Measurements from ENCODE around the gene HOXA9. TPM values are rescaled to one million over a fixed set of nuclear protein-coding genes. Genes with fewer than 3 reads are reported as not detected.
A peak's percentile ranks its signal among the peaks of the same experiment; 100 is the strongest.

Gene HOXA9
- total RNA-seq, 1 donor from 2014 or later = 1.2 TPM

GRCh38 chr7:27146491-27147198, 18.7 kb downstream of the HOXA9 start:
- intact Hi-C loops (cut with DNase I) = no loop called here
- H3K27ac ChIP-seq = peak overlapping the region; percentile 88
- TF ChIP-seq, protein P1, sequence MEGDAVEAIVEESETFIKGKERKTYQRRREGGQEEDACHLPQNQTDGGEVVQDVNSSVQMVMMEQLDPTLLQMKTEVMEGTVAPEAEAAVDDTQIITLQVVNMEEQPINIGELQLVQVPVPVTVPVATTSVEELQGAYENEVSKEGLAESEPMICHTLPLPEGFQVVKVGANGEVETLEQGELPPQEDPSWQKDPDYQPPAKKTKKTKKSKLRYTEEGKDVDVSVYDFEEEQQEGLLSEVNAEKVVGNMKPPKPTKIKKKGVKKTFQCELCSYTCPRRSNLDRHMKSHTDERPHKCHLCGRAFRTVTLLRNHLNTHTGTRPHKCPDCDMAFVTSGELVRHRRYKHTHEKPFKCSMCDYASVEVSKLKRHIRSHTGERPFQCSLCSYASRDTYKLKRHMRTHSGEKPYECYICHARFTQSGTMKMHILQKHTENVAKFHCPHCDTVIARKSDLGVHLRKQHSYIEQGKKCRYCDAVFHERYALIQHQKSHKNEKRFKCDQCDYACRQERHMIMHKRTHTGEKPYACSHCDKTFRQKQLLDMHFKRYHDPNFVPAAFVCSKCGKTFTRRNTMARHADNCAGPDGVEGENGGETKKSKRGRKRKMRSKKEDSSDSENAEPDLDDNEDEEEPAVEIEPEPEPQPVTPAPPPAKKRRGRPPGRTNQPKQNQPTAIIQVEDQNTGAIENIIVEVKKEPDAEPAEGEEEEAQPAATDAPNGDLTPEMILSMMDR (IDR thresholded peaks at IDR 0.05) = no peak
- no peaks in the 10 kb centered on the region for H3K9me3 ChIP-seq
- no peak for ATAC-seq
- no peak for DNase-seq
- peak overlapping the region; percentile 70 for H3K4me3 ChIP-seq
- H3K4me1 ChIP-seq = peaks cover 15% of the 10 kb centered on the region
- H3K36me3 ChIP-seq = no peaks in the 10 kb centered on the region
- peaks cover 68% of the 10 kb centered on the region for H3K27me3 ChIP-seq

- Histone ChIP-seq H3K4me3 (peak overlapping the region; percentile 70), H3K27me3 (peaks cover 61% of the 10 kb centered on the region), H3K27ac (peak overlapping the region; percentile 88), H3K4me1 (peaks cover 10% of the 10 kb centered on the region), H3K9me3 (no peaks in the 10 kb centered on the region), H3K36me3 (no peaks in the 10 kb centered on the region)
- TF ChIP-seq, protein P1 (IDR thresholded peaks at IDR 0.05) = no peak
- intact Hi-C loops (cut with DNase I) = no loop called here
- no peak for ATAC-seq
- no peak for DNase-seq
These were observed 19.4 kb downstream of the HOXA9 start for GRCh38 chr7:27145914-27146412.

DNA sequence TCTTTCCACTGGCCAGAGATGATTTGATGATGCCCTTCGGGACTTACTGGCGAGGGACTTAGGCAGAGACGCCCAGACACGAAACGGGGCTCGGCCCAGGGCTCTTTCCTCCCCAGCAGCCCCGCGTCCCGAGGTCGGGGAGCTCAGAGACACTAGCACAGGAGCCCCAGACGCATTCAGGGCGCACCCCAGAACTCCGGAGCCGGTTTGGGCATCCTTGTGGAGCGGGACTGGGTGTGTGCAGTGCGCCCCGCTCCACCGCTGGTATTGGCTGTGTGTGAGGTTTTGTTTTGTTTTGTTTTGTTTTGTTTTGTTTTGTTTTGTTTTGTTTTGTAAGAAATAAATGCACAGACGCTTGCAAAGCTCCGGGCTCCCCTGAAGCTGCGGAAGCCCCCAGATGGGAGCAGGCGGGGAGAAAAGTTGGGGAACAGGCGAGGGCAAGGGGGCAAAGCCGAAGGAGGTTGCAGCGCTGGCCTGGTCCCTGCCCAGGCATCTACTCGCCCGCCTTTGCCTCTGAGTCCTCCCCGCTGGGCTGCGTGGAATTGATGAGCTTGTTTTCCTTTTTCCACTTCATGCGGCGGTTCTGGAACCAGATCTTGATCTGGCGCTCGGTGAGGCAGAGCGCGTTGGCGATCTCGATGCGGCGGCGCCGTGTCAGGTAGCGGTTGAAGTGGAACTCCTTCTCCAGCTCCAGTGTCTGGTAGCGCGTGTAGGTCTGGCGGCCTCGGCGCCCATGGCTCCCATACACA, 20.0 kb downstream of the HOXA9 start:
- ATAC-seq = no peak
- peak overlapping the region; percentile 88 for H3K27ac ChIP-seq
- no peaks in the 10 kb centered on the region for H3K9me3 ChIP-seq
- H3K36me3 ChIP-seq = no peaks in the 10 kb centered on the region
- H3K27me3 ChIP-seq = peaks cover 58% of the 10 kb centered on the region
- DNase-seq = no peak
- peaks cover 5% of the 10 kb centered on the region for H3K4me1 ChIP-seq
- intact Hi-C loops (cut with DNase I) = no loop called here
- H3K4me3 ChIP-seq = peak overlapping the region; percentile 70
- TF ChIP-seq, protein P1 (IDR thresholded peaks at IDR 0.05) = no peak

DNA sequence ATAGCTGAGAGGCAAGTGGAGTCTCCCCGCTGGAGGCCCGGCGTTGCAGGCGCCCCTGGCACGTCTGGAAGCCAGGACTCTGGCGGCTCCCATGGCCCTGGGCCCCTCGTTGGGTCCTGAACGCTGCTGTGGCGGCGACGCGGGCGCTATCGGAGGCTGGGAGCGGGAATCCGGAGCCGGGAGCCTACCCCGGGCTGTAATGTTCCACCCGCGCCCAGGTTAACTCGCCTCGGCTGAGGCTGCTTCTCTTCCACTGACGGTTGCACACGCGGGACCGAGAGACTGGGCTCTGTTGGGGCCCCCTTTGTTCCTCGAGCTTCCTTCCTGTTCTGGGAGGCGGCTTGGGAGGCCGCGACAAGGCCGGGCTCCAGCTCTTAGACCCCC, 20.6 kb downstream of the HOXA9 start:
- Histone ChIP-seq H3K36me3 (no peaks in the 10 kb centered on the region), H3K27me3 (peaks cover 53% of the 10 kb centered on the region), H3K4me1 (peaks cover 4% of the 10 kb centered on the region), H3K9me3 (no peaks in the 10 kb centered on the region), H3K27ac (peak overlapping the region; percentile 88), H3K4me3 (peak overlapping the region; percentile 70)
- TF ChIP-seq, protein P1 (IDR thresholded peaks at IDR 0.05) = no peak
- ATAC-seq = no peak
- intact Hi-C loops (cut with DNase I) = loop anchor here (5.0 kb wide), 1 partner anchor 47 kb away; the partner anchor contains the start of gene HOXA1
- no peak for DNase-seq

DNA sequence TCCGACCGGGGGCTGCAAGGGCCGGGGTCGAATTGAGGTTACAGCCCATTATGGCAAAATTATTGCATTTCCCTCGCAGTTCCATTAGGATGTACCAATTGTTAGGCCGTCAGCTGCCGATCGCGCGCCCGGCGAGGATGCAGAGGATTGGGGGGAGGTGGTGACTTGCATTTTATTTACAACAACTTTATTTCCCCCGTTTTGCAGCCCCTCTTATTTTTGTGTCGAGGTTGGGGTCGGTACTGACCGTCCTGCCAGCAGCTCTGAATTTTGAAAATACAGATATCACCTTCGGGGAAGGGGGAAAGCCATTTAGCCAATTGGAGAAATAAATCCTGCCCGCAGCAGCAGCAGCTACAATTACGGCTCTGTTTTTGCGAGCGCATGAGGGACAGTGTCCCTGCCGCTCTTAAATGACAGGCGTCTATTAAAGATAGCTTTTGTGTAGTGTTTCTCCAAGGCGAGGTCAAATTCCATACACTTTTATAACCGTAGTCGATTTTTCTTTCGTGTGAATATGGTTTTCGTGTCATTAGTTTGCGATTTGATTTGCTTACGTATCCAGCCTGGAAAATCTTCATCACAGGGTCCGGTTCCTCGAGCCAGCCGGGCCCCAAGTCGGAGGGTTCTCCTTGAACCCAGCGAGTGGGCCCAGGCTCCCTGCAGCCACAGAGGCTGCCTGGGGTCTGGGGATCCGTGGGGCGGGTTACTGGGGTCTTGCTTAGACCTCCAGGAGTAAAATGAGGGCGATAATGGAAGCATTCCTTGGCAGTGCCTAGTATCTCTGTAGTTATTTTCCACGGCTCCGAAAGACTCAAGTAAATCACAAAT, 21.2 kb downstream of the HOXA9 start:
- TF ChIP-seq, protein P1 (IDR thresholded peaks at IDR 0.05) = no peak
- no peaks in the 10 kb centered on the region for H3K36me3 ChIP-seq
- H3K27ac ChIP-seq = peak overlapping the region; percentile 88
- peak overlapping the region; percentile 70 for H3K4me3 ChIP-seq
- intact Hi-C loops (cut with DNase I) = loop anchor here (5.0 kb wide), 1 partner anchor 47 kb away; the partner anchor contains the start of gene HOXA1
- ATAC-seq (no peak), DNase-seq (no peak)
- H3K27me3 ChIP-seq = peaks cover 48% of the 10 kb centered on the region
- no peaks in the 10 kb centered on the region for H3K9me3 ChIP-seq
- peaks cover 4% of the 10 kb centered on the region for H3K4me1 ChIP-seq

Measured in upper lobe of right lung (tissue), 1 donor.